ENCODE results near the gene EFCAB6. TPM values are rescaled to one million over a fixed set of nuclear protein-coding genes. Genes with fewer than 3 reads are reported as not detected.

EFCAB6 gene
- total RNA-seq, 1 donor from 2014 or later, result 1.1 TPM

DNA sequence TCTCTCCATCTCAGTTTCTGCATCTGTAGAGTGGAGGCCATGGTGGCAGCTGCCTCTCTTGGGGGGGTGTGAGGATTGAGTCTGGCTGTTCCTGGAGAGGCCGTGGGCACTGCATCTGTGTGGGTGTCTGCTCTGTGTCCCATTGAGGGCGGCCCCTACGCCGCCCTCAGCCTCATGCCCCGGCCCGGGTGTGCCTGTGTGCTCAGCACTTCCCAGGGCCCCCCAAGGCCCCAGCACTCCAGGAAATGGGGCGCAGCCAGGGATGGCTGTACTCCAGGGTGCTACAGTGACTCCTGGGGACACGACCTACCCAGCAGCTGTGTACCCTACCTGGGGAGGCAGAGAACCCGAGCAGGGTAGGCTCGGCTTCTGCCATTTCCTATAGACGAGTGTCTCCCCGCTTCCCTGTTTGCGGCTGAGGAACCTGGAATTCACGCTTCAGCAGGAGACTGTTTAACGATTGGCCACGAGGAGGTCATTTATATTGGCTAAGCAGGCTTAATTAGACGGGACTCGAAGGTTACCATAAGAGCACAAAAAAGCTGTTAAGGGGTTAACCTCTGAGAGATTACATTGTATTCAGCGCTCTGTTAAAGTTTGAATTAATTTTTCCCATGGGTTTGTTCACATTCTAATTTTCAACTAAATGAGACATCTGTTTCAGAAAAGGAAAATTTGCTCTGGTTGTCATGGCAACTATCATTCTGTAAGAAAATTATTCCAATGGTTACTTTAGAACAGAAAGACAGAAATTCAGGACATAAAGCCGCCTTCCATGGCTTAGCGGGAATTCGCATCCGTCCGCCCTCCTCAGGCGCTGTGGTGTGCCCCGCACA, 323.9 kb downstream of the EFCAB6 start:
- H3K4me1 Mint-ChIP-seq (ENCODE audit: low read depth), result no peaks in the 10 kb centered on the region
- peaks cover 3% of the 10 kb centered on the region for H3K9me3 Mint-ChIP-seq (ENCODE audit: low read depth)
- DNase-seq (ENCODE audit: low spot score), result peak; percentile 62
- no peaks in the 10 kb centered on the region for H3K36me3 Mint-ChIP-seq (ENCODE audit: low read depth)
- no peak overlapping the region for H3K27ac Mint-ChIP-seq (ENCODE audit: unreplicated experiment)
- TF ChIP-seq, protein P1, sequence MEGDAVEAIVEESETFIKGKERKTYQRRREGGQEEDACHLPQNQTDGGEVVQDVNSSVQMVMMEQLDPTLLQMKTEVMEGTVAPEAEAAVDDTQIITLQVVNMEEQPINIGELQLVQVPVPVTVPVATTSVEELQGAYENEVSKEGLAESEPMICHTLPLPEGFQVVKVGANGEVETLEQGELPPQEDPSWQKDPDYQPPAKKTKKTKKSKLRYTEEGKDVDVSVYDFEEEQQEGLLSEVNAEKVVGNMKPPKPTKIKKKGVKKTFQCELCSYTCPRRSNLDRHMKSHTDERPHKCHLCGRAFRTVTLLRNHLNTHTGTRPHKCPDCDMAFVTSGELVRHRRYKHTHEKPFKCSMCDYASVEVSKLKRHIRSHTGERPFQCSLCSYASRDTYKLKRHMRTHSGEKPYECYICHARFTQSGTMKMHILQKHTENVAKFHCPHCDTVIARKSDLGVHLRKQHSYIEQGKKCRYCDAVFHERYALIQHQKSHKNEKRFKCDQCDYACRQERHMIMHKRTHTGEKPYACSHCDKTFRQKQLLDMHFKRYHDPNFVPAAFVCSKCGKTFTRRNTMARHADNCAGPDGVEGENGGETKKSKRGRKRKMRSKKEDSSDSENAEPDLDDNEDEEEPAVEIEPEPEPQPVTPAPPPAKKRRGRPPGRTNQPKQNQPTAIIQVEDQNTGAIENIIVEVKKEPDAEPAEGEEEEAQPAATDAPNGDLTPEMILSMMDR (IDR thresholded peaks at IDR 0.05), result no peak
- no peak overlapping the region for H3K4me3 Mint-ChIP-seq (ENCODE audit: unreplicated experiment)
- peaks cover 4% of the 10 kb centered on the region for H3K27me3 Mint-ChIP-seq (ENCODE audit: low read depth)

DNA sequence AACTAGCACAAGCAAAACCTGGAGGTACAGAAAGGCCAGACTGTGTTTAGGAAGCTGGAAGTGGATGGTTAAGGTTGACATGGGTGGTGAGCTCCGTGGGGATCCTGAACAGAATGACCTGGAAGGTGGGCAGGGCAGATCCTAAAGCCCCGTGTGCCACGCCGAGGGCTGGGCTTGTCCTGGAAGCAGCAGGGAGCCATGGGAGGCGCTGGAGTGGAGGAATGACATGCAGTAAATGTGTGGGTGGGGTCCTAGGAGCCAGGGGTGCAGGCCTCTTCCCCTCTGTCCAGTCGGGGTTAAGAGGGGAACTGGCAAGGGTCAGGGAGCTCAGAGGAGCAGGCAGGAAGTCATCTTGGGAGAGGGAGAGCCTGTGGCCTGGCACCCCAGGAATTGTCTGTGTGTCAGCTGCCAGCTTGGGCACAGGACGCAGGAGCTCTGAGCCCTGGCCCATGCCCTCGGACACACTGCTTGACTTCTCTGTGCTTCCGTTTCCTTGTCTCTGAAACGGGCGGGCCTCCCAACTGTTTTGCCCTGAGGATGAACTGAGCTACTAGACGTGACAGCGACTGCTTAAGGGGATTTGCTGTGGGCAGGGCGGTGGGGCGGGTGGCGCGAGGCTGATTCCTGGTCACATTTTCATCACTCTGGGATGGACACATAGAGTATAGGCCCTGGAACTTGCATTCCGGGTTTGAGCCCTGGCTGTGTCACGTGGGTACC, 324.6 kb downstream of the EFCAB6 start:
- no peaks in the 10 kb centered on the region for H3K36me3 Mint-ChIP-seq (ENCODE audit: low read depth)
- H3K9me3 Mint-ChIP-seq (ENCODE audit: low read depth), result peaks cover 3% of the 10 kb centered on the region
- peak; percentile 54 for DNase-seq (ENCODE audit: low spot score)
- TF ChIP-seq, protein P1 (IDR thresholded peaks at IDR 0.05), result no peak
- H3K27me3 Mint-ChIP-seq (ENCODE audit: low read depth), result peaks cover 4% of the 10 kb centered on the region
- no peaks in the 10 kb centered on the region for H3K4me1 Mint-ChIP-seq (ENCODE audit: low read depth)
- no peak overlapping the region for H3K4me3 Mint-ChIP-seq (ENCODE audit: unreplicated experiment)
- no peak overlapping the region for H3K27ac Mint-ChIP-seq (ENCODE audit: unreplicated experiment)

DNA sequence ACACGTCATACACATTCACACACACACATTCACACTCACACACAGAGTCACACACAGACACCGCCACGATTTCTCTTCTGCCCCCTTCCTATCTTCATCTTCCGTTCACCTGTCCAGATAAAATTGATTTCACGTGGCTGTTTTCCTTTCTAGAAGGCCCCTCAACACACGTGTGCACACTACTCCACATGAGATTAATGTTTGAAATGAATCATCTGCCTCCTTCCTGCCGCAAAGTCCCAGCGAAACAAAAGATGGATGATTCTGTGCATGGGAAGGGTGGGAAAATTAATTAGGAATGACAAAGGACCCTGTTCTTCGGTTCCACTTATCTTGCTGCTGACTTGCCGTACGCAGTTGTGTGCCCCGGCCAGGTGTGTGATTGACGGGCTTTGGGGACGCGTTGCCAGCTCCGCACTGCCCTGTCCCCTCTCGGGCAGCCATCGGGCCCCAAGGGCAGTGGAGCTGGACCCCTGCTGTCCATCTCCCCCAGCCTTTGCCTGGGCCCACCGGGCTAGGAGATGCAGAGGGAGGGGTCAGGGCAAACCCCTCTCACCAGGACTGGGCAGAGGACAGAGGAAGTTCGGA, 326.5 kb downstream of the EFCAB6 start:
- Mint-ChIP-seq H3K27me3 (ENCODE audit: low read depth) (peaks cover 4% of the 10 kb centered on the region), H3K36me3 (ENCODE audit: low read depth) (no peaks in the 10 kb centered on the region), H3K4me1 (ENCODE audit: low read depth) (no peaks in the 10 kb centered on the region), H3K4me3 (ENCODE audit: unreplicated experiment) (no peak overlapping the region), H3K9me3 (ENCODE audit: low read depth) (no peaks in the 10 kb centered on the region), H3K27ac (ENCODE audit: unreplicated experiment) (no peak overlapping the region)
- TF ChIP-seq, protein P1 (IDR thresholded peaks at IDR 0.05), result no peak
- peak; percentile 83 for DNase-seq (ENCODE audit: low spot score)

DNA sequence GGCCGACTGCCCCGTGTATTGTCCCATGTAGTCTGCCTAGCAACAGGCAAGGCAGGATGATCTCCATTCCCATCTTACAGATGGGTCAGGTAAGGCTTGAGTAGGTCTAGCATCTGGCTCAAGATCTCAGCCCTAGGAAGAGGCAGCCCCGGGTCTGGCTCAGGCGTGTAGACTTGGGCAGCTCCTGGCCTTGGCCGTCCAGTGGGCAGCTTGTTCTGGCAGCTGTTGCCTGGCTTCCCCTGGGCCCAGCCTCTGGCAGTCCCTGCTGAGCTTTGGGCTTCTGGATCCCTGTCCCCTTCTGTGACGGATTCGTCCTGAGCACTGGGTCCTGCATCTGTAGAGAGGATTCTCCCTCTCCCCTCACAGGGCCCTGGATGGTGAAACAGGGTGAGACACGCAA, 327.9 kb downstream of the EFCAB6 start:
- H3K27ac Mint-ChIP-seq (ENCODE audit: unreplicated experiment), result no peak overlapping the region
- TF ChIP-seq, protein P1 (IDR thresholded peaks at IDR 0.05), result no peak
- H3K27me3 Mint-ChIP-seq (ENCODE audit: low read depth), result peaks cover 4% of the 10 kb centered on the region
- H3K4me1 Mint-ChIP-seq (ENCODE audit: low read depth), result no peaks in the 10 kb centered on the region
- no peak for DNase-seq (ENCODE audit: low spot score)
- no peaks in the 10 kb centered on the region for H3K36me3 Mint-ChIP-seq (ENCODE audit: low read depth)
- H3K4me3 Mint-ChIP-seq (ENCODE audit: unreplicated experiment), result no peak overlapping the region
- H3K9me3 Mint-ChIP-seq (ENCODE audit: low read depth), result no peaks in the 10 kb centered on the region

DNA sequence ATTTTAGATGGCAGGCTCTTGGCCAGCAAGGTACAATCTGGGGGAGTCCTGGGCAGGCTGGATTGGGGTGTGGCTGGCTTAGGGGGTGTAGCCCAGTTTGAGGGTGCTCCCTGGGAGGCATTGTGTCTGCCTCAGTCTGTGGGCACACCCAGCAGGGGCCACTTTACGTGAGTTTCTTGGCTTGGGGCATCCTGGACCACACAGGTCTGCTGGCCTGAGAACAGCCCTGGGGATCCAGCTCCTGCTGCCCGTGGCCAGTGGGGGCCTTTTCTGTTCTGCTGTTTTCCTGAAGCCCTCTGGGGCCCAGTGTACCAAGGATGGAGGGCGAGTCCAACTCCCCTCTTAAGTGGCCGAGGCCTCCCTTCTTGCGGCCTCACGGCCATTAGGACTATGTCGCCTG, 328.4 kb downstream of the EFCAB6 start:
- Mint-ChIP-seq H3K27ac (ENCODE audit: unreplicated experiment) (no peak overlapping the region), H3K4me3 (ENCODE audit: unreplicated experiment) (no peak overlapping the region), H3K36me3 (ENCODE audit: low read depth) (no peaks in the 10 kb centered on the region), H3K4me1 (ENCODE audit: low read depth) (no peaks in the 10 kb centered on the region), H3K9me3 (ENCODE audit: low read depth) (no peaks in the 10 kb centered on the region), H3K27me3 (ENCODE audit: low read depth) (peaks cover 4% of the 10 kb centered on the region)
- no peak for DNase-seq (ENCODE audit: low spot score)
- TF ChIP-seq, protein P1 (IDR thresholded peaks at IDR 0.05), result no peak

Data from chondrocyte (in vitro differentiated cells).